Natural killer cell treated with Interleukin-12 subunit alpha and Interleukin-12 subunit beta and Interleukin-15 and Interleukin-18, amount 100 ng/mL, for 72 hours (primary cell): ENCODE data around the gene ASIP. TPM values are rescaled to one million over a fixed set of nuclear protein-coding genes. Genes with fewer than 3 reads are reported as not detected.

ENCODE experiments used
- ATAC-seq, 2 donors: fragments of 150-1000 bp; cut with Tn5 transposase in 1 of 2; sonication (Bioruptor Pico), chemical (Tn5 transposase) in 1 of 2; 2 replicates each; pipeline ENCODE4 v1.10.0; 2021
- DNase-seq: peaks from one replicate; pipeline ENCODE4 v3.0.0; 2022; ENCODE audit warnings: low spot score
- H3K27ac Mint-ChIP-seq, 2 donors: 1 replicate in 1 of 2; 2 replicates in 1 of 2; pipeline ENCODE4 v1.8.0; 2022; ENCODE audit warnings: mixed read lengths in 2 of 2, mild to moderate bottlenecking in 1 of 2, moderate library complexity in 1 of 2
- H3K27me3 Mint-ChIP-seq, 2 donors: 1 replicate in 1 of 2; 2 replicates in 1 of 2; pipeline ENCODE4 v1.8.0; 2022; ENCODE audit warnings: mixed read lengths in 2 of 2
- H3K36me3 Mint-ChIP-seq: one replicate; pipeline ENCODE4 v1.8.0; 2022; ENCODE audit warnings: mixed read lengths
- H3K4me1 Mint-ChIP-seq, 2 donors: 1 replicate in 1 of 2; 2 replicates in 1 of 2; pipeline ENCODE4 v1.8.0; 2022; ENCODE audit warnings: low read depth in 2 of 2, mixed read lengths in 2 of 2, mild to moderate bottlenecking in 1 of 2
- H3K4me3 Mint-ChIP-seq: one replicate; pipeline ENCODE4 v1.8.0; 2022; ENCODE audit warnings: mixed read lengths
- H3K9me3 Mint-ChIP-seq: 2 replicates; pipeline ENCODE4 v1.8.0; 2022; ENCODE audit warnings: mixed read lengths
- total RNA-seq, 2 donors: library from RNA; stranded (reverse); gene quantifications; one replicate each; pipeline ENCODE4 v1.2.3, GENCODE V29; 2022

ASIP gene
- total RNA-seq, 2 donors from 2014 or later: not detected

DNA sequence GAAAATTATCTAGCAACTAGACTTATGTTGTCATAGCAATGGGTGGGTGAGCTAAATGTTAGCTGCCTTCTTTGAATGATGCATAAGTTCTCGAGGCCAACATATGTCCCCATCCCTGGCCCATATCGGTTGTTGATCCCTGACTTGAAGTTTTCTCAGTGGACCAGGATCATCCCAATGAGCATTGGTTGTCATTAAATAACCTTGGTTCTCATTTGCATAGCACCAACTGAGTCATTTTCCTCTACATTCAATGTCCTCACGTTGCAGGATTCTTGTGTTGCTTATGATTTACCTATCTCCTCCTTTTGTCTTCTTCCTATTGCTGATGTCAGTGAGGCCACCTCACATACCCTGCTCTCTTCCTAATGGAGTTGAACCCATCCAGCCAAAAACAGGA, 74.0 kb downstream of the ASIP start:
- Mint-ChIP-seq H3K27me3 (peaks cover 6 to 9% of the 10 kb centered on the region in 2 donors), H3K27ac (no peak overlapping the region)

DNA sequence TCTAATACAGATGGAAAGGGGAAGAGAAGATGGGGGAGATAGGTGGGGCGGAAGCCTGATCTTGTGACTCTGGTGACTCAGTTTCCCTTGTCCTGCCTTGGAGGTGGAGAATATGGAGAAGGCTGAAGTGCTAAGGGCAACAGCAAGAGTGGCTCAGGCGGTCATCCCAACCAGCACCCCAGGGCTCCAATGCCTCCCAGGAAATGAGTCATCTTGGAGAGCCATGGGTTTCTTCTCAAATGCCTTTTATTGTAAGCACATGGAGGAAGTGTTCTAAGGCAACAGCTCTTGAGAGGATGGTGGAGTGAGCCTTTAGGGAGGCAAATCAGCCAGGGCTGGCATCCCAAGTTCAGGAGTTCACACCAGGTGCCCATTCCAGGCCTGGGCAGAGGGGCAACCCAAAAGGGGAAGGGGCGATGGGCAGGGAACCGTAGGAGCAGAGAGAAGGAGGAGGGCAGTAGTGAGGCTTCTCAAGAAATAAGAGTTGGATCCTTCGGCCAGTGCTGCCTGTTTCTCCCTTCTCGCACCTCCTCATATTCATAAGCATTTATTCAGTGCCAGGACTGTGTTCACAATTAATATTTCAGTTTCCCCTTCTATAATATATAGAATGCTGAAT, 75.1 kb downstream of the ASIP start:
- no peak overlapping the region for H3K27ac Mint-ChIP-seq
- DNase-seq: no peak
- no peak overlapping the region for H3K4me3 Mint-ChIP-seq
- peaks cover 0 to 3% of the 10 kb centered on the region in 2 donors for H3K27me3 Mint-ChIP-seq
- peaks cover 5 to 17% of the 10 kb centered on the region in 2 donors for H3K4me1 Mint-ChIP-seq
- no peaks in the 10 kb centered on the region for H3K9me3 Mint-ChIP-seq
- no peak for ATAC-seq
- no peaks in the 10 kb centered on the region for H3K36me3 Mint-ChIP-seq

More for the DNA sequence above, 74.0 kb downstream of the ASIP start:
- Mint-ChIP-seq H3K4me3 (no peak overlapping the region), H3K9me3 (no peaks in the 10 kb centered on the region), H3K4me1 (peaks cover 5 to 17% of the 10 kb centered on the region in 2 donors), H3K36me3 (no peaks in the 10 kb centered on the region)
- ATAC-seq: no peak
- no peak for DNase-seq

Other genes starting within 250 kb of the ASIP start
- 100 to 1,000 TPM; 158 to 162 TPM for gene RALY, start 247.5 kb upstream of the ASIP start, total RNA-seq
- gene EIF2S2, start 129.2 kb upstream of the ASIP start, total RNA-seq: 10 to 100 TPM; 97.6 to 99.8 TPM
- gene AHCY, start 61.9 kb downstream of the ASIP start, total RNA-seq: 100 to 1,000 TPM in 1 of 2 donors, 10 to 100 TPM in 1; 61.3 to 121 TPM
- 10 to 100 TPM; 79.5 to 83.6 TPM for gene ITCH, start 121.8 kb downstream of the ASIP start, total RNA-seq